Measurements from ENCODE around the gene OLIG3.

OLIG3 gene

DNA sequence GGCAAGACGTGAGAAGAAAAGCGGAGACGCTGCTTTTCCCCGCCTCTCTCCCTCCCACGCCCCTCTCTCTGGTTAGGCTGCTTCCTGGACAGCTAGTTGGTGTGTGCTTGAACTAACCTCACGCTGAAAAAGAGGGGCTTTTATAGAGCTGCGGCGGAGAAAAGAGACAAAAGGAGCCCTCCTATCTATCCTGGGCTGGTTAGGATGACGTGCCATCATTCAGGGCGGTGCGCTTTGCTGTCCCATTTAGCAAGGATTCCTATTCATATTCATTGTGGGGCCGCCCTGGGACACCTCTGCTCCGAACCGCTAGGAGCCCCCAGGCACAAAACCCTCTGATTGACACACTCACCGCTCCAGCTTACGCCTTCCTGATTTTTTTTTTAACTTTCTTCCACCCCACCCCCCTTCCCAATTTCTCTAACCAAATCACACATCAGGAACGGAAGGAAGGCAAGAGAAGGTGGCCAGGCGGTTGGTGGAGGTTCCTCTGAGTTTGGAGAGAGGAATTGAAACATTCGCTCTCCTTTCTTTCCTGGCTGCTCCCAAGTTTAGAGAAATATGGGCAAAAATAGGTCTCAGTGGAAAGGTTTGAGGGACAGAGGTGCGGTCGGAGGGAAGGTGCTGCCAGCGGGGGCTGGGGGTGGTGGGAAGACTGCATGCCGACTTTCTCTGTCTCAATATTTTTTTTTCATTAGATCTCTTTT is at the start of gene OLIG3:
Gene OLIG3 (minus strand): TSS at position 114 of the 707 bp plus-strand sequence. CDS start 224 bp downstream, outside the sequence.
- DNase-seq: peak; percentile 70

DNA sequence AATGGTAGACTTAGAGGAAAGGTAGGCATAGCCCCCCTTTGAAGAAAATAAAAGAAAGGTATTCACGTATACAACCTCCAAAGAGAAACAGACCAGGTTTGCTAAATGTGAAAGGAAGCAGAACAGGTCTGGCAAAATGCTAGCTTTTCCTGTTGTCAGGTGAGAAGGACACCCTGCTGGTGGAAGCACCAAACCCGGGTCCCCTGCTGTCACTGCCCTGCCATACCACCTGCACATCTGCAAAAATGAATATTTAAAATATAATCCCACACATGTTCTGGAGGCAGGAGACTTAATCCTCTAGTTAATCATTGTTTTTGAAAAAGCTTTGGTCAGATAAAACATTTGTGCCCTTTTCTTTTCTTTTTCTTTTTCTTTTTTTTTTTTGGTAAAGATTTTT is 48.9 kb upstream of the OLIG3 start:
- no peak for DNase-seq

DNA sequence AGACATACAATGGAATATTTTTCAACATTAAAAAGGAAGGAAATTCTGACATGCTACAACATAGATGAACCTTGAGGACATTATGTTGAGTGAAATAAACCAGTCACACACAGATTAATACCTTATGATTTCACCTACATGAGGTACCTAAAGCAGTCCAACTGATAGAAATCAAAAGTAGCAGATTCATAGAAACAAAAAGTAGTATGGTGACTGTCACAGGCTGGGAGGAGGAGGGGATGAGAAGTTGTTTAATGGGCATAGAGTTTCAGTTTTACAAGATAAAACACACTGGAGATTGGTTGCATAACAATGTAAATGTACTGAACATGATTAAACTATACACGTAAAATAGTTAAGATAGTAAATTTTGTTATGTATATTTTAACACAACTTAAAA is 48.5 kb upstream of the OLIG3 start:
- no peak for DNase-seq

DNA sequence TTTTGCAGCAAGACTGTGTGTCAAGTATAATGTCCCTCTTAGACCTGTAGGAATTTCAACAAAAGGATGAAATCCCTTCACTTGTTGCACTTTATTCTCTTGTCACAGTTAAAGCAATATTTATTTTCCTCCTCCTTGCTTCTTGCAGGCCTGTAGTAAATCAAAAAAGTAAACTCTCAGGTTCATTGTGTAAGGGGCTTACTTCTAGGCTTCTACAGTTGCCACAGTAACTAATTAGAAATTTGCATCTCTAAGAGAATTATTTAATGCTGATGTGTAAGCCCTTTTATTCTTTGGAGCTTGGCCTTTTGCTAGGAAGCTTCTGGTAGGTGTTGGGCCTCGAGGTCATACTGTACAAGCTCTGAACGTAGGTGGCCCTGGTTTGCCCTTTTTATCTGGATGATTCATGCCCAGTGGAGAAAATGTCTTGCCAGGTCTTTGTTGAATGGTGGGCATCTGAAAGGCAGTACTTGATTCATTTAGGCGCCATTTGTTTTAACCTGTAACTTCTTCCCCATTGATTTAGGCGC is 47.4 kb upstream of the OLIG3 start:
- DNase-seq: no peak

DNA sequence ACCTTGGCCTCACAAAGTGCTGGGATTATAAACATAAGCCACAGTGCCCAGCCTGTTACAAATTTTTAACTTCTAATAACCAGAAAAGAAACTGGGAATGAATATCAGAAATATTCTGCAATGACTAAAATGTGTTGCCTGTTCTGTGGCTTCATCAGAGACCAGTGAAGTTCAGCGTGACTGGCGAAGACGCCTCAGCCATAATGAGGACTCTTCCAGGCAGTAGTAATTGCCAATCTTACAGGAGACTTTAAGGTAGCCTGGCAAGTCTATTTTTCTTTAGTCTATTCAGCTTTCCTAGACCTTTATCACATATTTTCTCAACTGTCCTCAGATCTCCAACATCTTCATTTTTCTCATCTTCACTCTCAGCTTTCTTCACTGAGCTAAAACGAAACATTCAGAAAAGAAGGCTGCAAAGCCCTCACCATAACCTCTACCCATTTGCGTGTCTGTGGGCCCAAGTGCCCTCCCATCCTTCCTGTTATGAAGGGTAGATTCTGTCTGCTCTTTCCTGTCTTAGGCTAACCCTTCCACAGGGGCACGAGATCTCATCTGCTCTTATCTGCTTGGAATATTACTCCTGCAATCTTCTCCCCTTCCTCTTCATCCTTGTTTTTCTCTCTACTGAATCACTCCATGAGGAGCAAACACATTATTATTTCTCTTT is 42.0 kb upstream of the OLIG3 start:
- DNase-seq: peak; percentile 71

DNA sequence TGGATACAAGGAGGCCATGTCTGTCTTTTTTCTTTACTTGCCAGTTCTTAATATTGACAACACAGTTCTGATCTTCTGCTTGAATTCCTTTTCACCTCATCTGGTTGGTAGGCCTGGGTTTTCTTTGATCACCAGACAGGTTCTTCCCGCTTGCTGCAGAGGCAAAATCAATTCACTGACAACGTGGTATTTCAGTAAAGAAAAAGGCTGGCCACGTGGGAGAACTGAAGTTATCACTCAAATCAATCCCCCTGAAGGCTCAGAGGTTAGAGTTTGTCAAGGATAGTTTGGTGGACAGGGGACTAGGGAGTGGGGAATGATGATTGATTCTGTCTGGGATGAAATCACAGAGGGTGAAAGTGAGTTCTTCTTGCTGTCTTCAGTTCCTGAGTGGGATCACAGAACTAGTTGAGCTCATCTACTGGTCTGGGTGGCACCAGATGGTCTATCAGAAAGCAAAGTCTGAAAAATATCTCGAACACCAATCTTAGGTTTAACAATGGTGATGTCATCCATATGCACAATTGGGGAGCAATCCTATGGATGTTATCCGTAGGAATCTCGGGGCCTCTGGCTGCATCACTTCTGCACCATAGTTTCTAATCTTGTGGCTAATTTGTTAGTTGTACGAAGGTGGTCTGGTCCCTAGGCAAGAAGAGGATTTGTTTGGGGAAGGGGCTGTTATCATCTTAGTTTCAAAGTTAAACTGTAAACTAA is 37.3 kb upstream of the OLIG3 start:
- no peak for DNase-seq

DNA sequence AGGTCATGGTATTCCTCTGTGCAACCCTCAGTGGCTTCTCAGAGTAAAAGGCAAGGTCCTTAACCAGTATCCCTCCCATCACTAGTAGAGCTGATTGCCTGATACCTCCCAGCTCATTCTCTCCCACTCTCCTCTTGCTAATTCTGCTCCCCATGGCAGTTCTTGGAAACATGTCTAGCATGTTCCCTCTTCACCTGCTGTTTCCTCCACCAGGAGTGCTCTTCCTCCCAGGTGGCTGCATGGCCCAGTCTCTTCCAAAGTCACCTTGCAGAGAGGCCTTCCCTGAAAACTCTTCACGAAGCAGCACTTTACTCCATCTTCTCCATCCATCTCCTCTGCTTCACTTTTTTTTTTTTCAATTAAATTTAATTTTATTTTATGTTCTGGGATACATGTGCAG is 36.2 kb upstream of the OLIG3 start:
- DNase-seq: no peak

DNA sequence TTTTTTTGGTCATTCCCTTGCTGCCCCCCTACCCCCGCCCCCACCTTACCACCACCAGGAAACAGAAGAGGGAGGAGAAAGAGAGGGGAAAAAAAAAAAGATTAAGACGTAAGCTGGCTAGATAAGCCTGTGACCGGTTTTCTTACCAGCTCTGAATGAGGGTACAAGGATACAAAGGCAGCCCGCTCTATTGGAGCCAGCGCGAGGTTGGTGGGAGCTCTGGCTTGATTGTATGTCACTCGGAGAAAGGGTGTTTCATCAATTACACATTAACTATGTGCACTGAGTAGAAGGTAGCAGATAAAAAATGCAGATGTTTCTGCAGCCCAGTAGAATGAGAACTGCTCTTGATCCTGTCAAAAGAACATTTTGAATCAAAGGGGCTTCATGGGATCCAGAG is 28.6 kb upstream of the OLIG3 start:
- no peak for DNase-seq

DNA sequence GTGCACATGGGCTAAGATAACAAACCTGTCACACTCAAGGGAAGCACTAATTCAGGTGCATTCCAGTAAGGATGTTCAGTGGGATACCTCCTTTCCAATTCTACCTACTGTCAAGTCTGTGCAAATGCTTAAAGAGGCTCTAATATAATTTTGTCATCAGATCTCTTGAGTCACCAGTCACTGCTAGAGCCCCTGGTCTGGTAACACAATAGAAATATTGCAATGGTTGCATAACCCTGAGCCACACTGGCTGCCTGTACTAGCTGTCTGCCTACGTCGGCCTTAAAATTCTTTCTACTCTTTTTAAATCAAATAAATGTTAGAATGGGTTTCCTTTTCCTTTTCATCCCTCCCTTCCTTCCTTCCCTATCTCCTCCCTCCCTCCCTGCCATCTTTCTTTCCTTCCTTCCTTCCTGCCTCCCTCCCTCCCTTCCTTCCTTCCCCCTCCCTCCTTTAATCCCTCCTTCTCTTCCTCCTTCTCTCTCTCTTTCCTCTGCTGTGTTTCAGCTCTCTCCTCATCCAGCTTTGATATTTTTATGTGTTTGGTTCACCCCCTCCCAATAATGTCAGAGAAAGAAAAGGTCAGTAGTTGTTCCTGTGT is 28.1 kb upstream of the OLIG3 start:
- DNase-seq: no peak

DNA sequence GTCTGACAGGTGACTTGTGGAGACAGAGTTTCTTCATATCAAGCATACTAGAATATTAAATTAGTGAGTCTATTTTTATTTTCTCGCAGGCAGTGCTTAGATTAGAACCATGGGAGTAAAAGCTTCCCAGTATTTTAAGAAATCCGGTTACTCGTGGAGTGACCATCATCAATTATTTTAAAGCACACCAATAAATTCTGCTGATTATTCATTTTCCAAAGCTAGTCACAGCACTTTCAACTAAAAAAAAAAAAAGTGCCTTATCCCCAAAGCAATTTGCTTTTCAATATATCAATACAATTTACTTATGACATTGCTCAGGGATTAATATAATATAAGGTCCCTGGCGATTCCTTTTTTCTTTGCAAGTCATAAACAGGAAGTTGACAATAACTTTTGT is 26.3 kb upstream of the OLIG3 start:
- DNase-seq: no peak

DNA sequence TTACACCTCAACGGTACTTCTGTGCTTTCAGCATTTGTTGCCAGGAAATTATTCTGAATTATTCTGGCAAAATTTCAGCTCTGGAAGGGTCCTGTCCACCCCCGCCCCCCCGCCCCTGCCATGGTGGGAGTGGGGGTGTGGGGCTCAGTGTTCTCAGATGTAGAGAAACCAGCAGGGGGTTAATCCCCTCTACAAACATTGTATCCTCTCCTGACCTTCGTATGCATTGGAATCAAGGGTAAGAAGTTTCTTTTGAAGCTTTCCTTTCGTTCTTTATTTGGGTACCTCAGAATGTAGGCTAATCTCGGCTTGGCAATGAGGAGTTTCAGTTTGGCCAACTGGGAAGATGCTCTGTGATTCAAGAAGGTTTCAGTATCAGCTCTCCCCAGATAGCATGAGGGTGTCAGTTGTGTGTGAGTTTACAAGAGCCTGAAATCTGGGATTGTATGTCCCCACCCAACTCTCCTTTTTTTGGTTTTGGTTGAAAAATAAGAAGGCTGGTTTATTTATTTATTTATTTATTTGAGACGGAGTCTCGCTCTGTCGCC is 25.5 kb upstream of the OLIG3 start:
- DNase-seq: no peak

DNA sequence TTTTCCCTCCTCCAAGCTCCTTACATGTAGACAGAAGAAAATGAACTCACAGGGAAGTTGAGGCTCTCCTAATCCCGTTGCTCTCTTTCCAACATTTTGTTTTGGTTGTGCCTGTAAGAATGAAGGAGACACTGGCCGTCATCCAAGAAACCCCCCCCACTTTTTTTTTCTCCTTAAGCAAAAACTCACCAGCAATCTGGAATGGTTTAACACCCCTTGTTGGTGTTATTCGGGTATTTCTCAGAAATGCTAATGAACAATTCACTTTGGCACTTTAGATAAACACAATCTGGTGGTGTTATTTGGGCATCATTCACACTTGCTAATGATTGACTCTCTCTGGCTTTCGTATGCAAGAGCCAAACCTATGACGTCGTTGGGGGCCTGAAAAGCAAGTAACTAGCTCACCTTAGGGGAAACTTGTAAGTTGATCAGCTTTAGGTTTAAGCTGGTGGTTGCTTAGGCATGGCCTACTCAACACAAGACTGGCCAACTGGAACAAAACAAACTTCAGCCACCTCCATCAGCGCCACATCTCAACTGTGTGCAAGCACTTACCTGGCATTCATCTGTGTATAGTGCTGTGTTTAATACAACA is 24.3 kb upstream of the OLIG3 start:
- DNase-seq: no peak

DNA sequence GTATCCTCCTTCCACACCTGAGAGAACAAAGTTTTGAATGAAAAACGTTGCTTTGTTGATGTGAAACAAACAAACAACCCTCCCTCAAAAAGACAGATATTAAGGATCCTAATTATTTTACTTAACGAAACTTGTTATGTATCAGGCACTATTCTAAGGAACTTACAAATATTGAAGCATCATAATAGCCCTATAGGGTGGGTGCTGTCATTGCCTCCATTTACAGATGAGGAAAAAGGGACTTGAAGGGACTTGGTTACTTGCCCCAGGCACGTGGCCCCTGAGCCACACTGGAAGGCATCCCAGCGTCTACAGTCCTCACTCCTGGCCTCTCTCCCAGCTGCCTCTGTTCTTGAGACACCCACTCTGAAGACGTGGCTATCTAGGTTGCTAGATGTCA is 20.2 kb upstream of the OLIG3 start:
- no peak for DNase-seq

DNA sequence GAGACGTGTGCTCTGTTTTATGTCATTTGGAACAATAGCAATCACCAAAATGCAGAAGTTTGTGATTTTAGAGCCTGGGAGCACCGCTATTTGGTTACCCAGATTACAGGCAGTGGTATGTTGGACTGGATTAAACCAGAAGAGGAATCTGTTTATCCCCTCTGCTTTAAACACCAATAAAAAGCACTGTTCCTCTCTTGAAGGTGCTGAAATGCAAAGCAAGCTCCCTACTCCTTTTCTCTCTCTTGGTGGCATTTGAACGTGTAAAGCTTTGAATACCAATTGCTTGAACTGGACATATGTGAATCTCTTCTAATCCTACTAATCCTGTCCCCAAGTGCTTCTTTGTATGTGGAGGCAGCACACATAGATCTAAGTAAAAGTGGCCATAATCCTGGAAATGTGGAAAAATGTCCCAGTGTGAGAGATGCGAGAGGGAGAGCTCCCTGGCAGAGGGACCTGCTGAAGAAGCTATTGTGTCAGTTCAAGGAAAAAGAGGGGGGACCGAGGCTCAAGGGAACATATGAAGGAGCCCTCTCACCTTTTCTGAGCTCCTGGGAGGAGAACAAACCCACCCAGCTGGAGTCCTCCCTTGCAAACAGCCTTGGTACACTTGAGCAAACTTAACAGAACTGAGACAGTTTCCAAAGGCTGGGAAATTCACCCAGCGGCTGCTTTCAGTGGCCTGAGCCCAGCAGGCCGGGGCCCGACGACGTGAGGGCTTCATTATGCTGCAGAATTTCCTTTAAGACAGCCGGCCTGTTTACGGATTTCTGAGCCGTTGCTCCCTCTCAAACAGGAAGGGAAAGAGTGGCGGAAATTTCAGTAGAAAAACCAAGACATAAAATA is 18.8 kb upstream of the OLIG3 start:
- no peak for DNase-seq

DNA sequence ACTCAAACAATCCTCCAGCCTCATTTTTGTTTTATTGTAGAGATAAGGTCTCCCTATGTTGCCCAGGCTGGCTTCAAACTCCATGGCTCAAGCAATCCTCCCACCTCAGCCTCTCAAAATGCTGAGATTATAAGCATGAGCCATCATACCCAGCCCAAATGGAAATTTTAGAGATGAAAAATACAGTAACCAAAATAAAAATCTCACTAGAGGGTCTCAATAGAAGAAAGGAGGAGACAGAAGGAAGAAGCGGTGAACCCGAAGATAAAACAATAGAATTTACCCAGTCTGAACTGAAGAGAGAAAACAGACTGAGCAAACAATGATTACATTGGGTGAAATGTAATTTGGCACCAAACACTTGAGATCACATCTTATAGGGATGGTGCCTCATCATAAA is 16.7 kb upstream of the OLIG3 start:
- no peak for DNase-seq

DNA sequence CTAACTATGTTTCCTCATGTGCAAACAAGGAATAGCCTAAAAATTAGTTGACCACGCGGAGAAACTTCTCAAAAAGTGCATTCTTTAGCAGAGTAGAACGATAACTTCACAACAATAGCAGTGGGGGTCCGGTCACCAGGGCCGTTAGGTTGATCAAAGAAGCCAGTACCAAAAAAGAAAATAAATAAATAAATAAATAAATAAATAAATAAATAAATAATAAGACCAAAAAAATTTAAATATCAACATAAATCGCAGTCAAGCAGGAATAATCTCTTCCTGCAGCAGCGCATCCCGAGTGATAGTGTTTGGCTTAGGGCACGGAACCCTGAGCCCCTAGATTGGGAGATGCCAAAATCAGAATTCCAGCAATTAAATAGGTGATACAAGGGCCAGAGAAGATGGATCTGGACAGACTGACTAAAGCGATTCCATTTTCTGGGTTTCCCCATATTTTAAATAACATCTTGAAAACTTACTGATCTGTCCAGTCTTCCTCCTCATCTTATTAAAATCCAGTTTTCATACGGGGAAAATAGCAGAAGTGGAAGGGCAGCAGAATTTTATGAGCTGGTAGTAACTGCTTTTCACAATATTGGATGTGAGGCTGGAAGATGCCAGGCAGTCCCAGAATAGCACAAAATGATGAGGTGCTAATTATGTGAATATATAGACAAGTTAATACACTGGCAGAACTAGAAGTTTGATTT is 4.4 kb upstream of the OLIG3 start:
- no peak for DNase-seq

DNA sequence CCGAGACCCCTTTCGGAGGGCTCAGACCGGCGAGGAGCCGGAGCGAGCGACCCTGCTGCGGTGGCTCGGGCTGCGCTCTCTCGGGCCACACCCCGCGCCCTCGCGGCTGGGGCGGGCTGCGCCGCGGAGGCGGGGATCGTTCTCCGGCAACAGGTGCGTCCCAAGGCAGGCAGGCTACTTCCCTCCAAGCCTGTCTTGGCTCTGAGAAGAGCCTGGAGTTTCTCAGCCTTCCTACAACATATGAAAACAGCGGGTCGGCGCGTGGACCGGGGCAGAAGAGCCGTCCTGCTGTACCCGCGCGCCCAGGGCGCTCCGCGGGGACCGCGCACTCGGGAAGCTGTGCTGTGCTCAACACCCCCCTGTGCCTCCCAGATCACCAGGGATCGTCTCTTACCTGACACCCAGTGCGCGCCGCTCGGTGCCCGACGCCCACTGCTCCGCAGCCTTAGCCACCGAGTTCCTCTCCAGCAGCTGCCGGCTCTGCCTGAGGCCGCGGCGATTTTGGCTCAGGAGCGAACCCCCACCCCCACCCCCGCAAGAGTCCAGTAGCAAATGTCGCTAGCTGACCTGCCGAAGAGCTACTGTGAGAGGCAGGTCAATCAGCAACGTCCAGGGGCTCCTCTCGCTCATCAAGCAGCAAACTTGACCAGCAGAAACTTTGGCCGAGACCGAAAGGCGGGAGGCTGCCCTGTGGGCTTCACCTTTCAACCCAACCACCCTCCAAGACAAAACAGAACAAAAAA is 3.7 kb upstream of the OLIG3 start:
- DNase-seq: peak; percentile 66

DNA sequence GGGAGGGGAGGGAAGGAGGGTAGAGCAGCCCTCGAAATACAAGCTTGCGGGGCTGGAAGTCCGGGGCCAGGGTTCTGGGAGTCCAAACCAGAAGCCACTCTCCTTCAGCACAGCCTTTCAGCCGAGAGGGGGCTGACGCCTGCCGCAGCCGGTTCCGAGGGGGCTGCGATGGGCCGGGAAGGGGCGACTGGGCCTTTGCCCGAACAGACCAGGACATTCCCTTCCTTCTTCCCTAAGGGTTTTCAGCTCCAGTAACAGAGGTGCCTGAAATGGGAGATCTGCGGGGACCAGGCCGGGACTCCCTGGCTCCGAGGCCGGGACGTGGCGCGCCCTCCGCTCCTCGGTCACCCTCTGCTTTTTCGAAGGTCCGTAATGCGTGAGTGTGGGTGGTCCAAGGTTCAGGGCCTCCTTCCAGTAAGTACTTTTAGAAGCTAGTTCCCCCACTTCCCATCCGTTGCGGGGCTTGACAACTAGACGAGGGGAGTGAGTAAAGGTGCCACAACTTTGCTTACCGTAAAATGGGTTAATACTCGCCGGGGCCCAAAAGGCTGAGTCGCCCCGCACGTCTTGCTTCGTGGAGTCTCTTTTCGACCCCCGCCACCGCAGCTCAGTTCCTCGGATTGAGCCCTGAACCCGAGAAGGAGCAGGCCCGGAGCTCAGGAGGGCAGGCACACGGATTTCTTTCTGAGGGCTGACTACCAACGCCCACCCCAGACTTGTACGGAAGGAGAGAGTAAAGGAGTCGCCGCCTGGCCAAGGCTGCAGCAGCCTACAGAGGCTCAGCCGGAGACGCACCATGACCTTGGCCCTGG is 2.9 kb upstream of the OLIG3 start:
- peak; percentile 63 for DNase-seq

DNA sequence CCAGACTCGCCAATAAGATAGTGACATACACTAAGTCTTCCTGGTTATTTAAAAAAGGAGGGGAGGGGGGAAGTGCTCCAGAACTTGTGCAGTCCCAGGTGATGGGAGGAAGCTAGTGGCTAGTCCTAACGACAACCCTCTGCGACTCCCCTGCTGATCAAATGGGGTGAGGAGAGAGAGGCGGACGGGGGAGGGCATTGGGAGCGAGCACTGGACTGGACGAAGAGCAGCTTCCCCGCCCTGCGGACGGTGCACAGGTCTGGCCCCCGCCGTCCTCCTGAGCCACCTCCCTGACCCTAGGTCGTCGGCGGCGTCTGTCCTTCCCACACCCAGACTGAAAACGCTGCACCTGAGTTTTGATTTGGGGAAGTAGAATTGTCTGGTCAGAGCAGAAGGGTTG is 2.2 kb upstream of the OLIG3 start:
- no peak for DNase-seq

Measured in activated effector memory CD4-positive, alpha-beta T cell treated with anti-CD3 and anti-CD28 coated beads, Interleukin-2, amount 50 U/mL, for 16 hours (primary cell).